ENCODE data around the gene UQCC2.

UQCC2 gene

DNA sequence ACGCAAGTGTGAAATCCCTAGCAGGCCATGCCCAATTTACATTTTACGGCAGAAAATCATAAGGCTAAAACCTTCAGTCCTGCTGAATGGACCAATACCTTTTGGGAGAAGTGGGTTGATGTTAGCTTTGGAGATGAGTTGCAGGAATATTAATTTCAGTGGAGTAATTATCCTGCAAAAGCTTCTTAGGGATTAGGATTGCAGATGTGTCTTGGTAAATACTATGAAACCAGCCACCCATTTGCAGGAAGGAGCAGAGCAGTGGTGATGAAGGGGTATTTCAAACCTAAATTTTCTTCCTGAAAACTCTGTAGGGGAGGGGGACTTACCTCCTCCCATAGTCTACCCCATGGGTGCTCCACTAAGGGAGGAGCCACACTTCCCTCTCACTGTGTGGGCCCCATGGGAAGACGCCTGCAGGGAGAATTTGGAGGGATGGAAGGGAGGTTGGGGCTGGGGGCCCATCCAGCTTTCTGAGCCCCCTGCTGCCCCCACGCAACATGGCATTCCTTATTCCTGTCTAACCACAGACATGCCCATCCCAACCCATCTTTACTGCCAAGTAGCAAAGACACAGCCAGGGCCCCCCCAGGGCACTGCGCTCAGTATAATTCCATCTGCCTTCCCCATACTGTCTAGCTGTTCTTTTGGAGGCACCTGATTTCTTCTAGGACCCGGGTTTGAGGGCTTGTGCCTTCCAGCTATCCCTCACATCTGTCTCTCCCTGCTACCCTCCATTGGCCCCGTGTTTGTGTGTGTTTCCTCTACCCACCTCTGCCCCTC, 14.6 kb upstream of the UQCC2 start:
- no peak for DNase-seq (ENCODE audit: low read depth in 2 of 2)

DNA sequence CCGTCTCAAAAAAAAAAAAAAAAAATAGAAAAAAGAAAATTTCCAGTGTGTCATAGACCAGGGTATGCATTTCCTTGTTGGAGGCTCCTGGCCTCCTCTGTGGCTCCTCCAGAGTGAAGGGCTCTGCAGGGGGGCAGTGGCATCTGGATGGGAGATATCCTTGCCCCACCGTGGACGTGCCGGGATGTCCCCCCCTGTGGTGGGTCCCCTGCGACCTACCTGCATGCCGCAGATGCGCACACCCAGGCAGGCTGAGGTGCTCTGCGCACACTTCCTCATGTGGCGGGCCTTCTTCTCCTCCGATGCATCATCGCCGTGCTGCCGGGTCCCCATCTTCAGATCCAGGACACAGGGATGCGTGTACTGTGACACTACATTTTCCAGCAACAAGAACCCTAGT, 13.7 kb upstream of the UQCC2 start:
- DNase-seq (ENCODE audit: low read depth in 2 of 2): no peak

DNA sequence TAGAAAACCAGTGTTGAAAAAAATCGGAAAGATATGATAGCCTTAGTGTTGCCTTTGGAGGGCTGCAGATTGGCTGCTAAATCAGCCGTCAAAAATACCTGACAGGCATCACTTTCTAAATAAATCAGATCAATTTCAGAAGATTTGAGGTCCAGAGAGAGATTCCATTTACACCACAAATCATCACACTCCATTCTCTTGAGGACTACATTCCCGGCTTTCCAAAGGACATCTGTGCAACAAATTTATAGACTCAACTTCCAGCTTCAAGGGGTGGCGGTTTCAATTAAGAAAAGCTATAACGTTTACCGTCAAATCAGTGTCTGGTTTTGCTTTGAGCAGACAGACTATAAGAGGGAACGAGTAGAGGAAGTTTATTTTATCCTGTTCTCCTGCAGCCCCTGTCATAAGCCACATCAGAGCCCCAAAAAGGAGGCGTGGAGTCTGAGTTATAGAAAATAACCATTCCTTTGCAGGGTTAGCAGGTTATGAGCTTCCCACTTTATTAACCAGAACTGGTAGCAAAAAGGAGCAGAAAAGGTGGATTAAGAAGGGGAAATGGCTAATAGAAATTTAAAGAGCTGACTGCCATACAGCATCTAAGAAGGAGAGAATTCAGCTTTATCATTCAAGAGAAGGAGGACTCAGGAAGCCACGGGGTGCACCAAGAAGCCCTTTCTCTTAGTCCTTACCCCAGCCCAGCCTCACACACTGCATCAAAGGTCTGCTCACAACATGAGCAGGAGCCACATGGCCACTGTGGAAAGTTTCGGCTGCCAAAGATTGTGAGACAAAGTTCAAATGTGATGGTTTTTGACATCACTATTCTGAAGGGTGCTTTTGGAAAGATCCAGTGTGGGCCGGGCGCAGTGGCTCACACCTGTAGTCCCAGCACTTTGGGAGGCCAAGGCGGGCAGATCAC, 12.9 kb upstream of the UQCC2 start:
- DNase-seq (ENCODE audit: low read depth in 2 of 2): no peak

DNA sequence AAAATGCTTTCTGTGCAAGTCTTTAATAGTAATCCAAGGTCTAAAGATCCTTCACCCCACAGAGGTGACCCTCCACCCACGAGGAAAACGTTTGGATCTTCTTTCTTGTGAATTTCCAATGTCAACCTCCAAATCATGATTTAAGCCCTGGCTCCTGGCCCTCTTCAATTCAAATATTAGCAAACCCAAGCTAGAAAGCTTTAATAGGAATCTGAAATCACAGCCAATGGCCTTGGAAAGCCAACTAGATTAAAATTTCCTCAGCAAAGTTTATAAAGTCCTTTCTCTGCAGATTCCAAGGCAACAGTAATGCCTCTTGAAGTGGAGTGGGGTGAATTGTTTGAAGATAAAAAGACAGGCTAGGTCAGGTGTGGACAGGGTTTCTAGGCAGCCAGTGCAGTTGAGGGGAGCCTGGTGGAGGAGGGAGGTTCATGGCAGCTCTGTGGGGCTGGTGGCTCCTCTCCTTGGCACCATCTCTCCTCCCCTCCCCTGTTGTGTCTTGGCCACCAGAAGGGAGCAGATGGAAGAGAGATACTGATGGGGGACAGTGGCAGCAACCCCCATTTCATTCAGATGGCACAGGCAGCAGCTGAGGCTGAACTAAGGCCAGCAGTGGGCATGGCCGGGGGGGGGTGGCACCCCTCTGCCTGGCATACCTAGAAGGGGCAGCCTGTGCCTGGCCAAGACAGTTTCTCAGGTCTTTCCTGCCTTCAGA, 12.0 kb upstream of the UQCC2 start:
- no peak for DNase-seq (ENCODE audit: low read depth in 2 of 2)

DNA sequence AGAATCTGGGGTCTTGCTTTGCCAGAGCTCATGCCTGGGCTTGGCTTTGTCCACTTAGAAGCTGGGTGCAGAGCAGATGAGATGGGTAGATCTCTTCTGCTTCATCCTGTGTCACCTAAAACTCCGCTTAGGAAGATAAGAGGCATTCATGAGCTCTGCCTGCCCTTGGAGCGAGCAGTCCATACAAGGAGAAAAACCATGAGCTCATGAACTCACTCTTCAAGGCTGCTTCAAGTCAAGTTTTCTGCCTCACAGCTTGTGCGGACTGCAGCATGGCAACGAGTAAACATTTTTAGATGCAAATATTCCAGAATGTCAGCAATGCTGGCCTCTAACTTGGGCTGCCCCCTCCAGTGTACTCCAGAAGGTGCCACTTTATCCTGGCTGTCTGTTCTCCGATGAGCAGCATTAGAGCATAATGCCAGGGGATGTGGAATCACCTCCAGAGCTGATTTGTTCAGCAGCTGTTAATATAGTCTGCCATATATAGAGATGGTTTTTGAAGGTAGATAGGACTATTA, 10.7 kb upstream of the UQCC2 start:
- DNase-seq (ENCODE audit: low read depth in 2 of 2): no peak

DNA sequence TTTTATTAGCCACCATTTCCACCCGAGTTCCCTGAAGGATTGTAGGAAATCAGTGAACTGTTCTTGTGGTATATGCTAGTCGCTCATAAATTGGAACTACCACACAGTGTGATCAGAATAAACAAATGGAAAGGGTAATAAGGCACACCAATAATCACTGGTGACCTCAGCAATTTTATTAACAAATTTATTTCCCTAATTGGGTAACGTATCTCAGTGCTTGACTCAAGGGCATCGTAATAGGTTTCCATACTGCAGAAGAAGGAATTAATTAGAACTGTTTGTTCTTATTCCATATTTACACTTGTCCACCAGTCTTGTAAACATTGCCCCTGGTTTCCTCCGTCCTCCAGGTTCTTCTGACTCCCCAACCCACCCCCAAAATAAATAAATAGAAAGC, 10.0 kb upstream of the UQCC2 start:
- DNase-seq (ENCODE audit: low read depth in 2 of 2): no peak

DNA sequence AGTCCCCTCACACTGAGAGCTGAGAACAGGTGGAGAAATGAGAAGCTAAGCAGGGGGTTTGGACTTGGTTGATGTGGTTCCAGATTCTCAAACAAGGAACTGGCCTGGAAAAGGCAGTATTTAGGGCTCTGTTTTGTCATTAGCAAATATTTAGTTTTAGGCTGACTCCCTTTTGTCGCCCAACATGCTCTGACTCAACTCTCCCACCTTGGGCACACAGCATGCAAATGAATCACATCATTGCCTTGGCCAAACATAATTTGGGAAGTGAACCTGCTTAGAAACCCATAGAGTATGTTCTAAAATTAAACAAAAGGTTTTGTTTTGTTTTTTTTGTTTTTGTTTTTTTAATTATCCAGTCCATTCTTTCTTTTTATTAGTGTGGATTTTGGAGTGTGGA, 9.5 kb upstream of the UQCC2 start:
- DNase-seq (ENCODE audit: low read depth in 2 of 2): no peak

DNA sequence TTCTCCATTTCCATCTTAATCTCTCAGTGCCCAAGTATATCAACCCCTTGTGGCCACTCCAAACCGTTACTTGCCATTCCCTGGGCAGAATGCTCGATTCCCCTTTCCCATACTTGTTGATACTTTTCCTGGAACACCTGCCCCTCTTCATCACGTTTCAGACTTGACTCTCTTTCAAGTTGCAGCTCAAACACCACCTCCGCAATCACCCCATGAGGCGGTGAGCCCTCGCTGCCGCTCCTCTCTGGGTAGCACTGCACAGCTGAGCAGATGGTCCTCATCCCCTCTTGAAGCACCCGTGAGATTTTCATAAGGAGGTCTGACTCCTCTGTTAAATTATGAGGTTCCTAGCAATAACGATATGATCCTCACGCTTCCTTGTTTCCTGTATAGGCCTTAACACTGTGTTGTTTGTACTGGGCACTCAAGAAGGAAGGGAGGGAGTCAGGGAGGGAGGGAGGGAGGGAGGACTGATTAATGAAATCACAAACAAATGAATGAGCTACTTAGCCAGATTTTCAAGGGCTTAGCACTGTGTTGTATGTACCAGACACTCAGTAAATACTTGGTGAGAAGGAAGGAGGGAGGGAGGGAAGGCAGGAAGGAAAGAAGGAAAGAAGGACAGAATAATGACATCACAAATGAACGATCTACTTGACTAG, 8.0 kb upstream of the UQCC2 start:
- no peak for DNase-seq (ENCODE audit: low read depth in 2 of 2)

DNA sequence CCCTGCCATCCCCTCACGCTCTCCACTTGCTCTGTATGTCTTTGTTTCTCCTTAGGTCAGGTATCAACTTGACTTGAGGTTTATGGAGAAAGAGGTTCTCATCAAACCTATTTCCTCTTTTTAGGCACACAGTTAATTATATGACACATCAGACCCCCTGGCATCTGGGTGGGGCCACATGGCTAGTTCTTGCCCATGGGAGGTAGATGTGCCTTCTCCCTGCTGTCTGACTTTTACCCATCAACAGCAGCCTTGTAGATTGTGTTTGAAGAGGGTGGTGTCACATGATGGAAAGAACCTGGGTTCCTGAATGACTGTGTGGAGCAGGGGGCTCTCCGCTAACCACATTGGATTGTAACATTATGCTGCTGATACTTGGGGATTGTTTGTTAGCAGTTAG, 7.2 kb upstream of the UQCC2 start:
- no peak for DNase-seq (ENCODE audit: low read depth in 2 of 2)

DNA sequence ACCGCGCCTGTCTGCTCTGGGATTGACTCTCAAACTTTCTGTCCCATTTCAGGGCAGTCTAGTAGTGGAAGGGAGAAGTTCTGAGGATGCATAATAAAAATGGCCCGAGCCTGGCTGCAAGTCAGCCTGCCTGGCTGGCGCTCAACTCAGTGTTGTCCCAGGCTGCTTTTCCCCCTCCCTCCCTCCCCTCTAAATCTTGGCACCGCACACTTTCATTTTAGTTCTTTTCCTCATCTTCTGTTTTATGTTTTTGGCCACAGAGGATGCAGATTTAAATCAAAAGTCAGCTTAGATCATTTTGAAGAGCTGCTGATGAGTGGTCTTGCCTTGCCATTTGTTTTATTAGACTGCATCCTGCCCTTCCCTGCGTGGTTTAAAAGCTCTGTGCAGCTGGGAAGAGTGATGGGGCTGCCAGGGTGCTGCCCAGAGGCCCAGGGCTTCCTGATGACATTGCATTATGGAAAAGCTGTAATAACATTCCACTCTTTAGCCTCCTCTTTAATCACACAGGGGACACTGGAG, 6.5 kb upstream of the UQCC2 start:
- peak in 1 of 2 experiments; percentile 15 for DNase-seq (ENCODE audit: low read depth in 2 of 2)

DNA sequence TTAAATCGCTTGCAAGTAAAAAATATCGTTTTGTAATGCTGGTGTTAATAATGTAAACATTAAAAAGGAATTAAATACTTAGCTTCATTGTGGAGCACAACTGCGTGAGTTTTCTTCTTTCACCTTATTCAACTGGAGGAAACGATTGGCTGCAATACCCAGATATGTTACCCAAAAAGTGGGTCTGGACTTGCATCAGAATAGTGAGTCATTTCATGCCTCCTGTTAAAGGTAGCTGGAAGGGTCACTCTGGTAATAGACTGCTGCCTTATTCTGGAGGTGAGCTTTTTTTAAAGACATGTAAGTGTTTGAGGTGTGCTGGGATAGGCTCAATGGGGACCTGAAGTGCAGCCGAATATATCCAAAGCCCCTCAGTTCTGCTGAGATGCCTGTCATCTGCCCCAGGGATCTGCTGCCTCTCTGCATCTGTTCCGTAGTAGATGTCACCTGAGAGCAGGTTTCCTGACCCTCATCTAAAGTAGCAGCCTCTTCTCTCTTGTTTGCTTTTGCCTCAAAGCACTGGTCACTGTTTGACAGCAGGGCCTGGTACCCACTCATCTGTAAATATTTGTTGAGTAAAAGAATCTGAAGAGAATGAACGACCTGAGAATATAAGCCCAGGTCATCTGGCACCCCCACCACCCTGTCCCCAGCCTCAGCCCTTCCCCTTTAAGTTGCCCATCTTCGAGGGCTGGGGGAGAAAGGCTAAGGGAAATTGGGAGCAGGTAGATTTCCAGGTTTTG, 5.6 kb upstream of the UQCC2 start:
- no peak for DNase-seq (ENCODE audit: low read depth in 2 of 2)

DNA sequence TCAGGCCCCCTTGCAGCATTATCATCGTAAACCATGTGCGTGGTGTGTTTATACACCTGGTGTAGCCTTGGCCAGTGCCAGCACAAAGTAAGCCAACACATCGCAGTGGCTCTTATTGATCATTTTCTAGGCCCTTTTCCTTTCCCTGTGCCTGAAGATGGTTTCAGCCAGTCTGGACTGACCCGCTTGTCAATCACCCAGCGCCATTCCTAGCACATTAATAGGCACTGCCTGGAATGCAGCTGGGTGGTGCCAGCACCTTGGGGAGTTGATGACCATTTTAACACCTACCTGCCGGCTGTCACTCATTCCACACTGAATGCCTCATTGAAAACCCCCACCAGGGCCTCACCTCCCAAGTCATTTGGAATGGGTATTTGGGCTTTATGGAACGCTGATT, 4.9 kb upstream of the UQCC2 start:
- no peak for DNase-seq (ENCODE audit: low read depth in 2 of 2)

DNA sequence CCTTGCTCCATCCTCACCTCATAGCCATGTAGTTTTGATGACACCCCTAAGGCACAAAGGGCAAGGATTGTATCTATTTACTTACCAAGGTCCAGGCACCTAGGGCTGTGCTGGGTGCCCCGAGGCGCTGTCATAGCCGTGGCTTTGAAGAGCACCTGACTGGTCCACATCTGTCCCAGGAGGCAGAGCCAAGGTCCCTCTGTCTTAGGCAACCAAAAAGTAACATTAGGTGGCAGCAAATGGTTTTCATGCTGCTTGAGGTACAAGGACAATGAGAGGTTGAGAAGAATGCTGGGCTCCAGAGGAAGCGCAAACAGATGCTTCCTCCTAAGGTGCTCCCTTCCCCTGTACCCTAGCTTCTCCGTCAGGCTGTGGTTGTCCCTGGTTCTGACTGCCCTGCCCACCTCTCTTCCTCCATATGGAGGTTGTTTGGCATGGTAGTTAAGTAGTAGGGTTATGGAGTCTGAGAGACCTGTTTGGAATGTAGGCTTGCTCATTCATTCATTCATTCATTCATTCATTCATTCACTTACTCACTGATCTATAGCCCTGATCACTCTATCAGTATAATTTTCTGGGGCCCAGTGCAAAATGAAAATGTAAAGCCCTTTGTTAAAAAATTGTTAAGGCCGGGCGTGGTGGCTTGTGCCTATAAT, 3.0 kb upstream of the UQCC2 start:
- no peak for DNase-seq (ENCODE audit: low read depth in 2 of 2)

DNA sequence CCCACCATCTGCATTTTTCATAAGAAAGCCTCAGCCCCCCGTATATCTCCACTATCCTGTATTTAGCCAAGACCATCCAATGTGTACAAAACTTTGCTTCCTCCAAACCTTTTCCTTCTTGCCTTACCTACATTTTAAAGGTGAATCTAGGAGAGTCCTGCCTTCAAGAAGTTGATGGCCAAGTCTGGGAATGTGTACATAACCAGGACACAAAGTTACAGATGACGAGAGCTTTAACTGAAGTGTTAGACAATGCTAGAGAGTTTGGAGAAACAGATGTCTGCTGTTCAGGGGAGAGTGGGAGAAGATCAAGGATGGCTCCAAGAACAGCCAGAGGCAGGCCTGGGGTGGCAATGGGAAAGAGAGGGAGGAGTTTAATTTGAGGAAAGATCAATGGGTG, 2.3 kb upstream of the UQCC2 start:
- DNase-seq (ENCODE audit: low read depth in 2 of 2): no peak

DNA sequence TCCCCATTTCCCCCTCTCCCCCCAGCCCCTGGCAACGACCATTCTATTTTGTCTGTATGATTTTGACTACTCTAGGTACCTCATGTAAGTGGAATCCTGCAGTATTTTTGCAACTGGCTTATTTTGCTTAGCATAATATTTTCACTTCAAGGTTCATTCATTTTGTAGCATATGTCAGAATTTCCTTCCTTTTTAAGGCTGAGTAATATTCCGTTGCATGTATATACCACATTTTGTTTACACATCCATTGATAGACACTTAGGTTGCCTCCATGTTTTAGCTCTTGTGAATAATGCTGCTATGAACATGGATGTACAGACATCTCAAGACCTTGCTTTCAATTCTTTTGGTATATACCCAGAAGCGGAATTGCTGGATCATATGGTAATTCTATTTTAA, 1.4 kb upstream of the UQCC2 start:
- no peak for DNase-seq (ENCODE audit: low read depth in 2 of 2)

DNA sequence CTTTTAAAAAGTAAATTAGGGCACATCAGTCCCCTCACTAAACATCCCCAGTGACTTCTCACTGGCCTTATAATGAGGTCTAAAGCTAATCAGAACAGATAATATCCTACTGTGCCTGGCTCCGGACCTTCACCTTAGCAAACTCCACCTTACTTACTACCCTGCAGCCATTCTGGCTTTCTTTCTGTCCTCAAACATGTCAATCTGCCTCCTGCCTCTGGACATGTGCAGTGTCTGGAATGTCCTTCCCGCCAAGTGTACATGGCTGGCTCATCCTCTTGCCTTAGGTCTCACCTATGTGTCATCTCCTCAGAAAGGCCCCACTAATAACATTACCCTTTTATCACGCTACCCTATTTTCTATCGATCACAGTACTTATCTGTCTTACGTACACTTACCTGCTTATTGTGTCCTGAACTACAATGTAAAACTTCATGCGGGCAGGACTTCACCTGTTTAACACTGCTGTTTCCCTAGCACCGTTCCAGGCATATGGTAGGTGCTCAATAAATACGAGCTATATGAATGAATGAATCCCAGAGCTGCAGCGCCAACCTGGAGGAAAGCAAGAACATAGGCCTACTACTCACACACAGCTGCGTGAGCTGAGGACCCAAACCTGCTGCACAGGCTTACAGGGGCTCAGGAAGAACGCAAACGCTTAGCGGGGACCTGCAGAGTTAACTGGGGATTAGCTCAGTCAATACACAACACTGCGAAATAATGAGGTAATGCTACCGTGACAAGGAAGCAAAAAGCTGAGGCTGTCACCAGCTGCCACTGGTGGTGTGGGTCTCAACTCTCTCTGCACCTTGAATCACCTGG, 991 bp downstream of the UQCC2 start:
- no peak for DNase-seq (ENCODE audit: low read depth in 2 of 2)

DNA sequence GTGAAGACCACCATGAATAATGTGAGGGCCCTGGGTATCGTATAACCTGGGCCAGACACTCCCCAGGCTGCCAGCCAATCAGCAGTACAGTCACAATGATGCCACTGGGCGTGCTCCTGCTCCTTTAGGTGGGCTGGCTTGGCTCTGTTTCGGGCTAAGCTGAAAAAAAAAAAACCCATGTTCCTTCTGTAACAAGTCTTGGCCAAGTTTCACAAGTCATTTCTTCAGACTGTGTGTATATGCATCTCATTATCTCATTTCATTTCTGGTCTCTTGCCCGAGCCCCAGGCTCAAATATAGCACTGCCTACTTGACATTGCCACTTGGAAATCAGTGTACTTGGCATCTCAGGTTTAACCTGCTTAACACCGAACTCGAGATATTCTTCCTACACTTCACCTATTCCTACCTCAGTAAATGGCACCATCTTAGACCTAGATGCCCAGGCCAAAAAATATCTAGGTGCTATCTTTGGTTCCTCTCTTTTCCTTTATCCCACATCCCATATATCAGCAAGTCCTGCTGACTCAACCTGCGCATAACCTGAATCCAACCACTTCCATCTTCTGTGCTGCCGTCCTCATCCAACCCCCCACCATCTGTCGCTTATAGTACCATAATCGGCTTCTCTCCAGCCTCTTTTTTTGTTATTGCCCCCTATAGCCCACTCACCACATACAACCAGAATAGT, 1.8 kb downstream of the UQCC2 start:
- no peak for DNase-seq (ENCODE audit: low read depth in 2 of 2)

DNA sequence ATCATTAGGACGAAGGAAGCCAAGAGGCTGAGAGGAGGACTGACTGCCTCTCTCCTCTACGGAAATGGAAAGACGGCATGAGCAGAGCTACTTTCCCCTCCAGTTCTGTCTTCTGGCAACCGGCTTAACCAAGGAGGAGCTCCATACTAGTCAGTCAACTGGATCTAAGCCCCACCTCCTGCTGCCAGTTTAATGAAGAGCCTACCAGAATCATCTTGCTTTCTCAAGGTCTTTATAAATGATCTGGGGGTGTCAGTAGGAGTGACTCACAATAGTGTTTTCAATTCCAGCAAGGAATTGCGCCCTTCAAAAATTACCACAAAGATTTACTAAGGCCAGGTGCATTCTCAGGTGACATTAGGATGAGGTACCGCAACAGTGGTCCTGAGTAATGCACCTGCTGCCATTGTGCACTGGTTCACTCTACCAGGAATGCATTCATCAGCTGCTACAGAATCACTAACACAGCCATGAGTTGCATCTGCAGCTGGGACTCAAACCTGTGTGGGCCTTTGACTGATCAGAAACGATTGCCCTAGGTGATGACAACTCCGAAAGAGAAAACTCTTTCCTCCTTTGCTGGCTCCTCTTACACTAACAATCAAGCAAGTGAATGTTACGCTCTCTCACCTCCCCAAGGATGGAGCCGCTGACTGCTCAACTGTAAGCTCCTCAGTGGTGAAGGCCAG, 2.8 kb downstream of the UQCC2 start:
- DNase-seq (ENCODE audit: low read depth in 2 of 2): no peak
